ENCODE measurements around the gene SMIM33.

Gene SMIM33

GRCh38 chr5:139453683-139454567 lies 16.9 kb upstream of the SMIM33 start:
- Histone ChIP-seq H3K4me1 (ENCODE audit: control insufficient read depth in 1 of 2, insufficient read depth in 1 of 2, low read depth in 1 of 2, low read length in 1 of 2) (no peaks in the 10 kb centered on the region), H3K36me3 (no peaks in the 10 kb centered on the region), H3K4me3 (ENCODE audit: low read depth in 1 of 2, low read length in 1 of 2) (no peak overlapping the region), H3K9me3 (no peaks in the 10 kb centered on the region), H3K27ac (no peak overlapping the region), H3K27me3 (no peaks in the 10 kb centered on the region)
- TF ChIP-seq, protein P1, sequence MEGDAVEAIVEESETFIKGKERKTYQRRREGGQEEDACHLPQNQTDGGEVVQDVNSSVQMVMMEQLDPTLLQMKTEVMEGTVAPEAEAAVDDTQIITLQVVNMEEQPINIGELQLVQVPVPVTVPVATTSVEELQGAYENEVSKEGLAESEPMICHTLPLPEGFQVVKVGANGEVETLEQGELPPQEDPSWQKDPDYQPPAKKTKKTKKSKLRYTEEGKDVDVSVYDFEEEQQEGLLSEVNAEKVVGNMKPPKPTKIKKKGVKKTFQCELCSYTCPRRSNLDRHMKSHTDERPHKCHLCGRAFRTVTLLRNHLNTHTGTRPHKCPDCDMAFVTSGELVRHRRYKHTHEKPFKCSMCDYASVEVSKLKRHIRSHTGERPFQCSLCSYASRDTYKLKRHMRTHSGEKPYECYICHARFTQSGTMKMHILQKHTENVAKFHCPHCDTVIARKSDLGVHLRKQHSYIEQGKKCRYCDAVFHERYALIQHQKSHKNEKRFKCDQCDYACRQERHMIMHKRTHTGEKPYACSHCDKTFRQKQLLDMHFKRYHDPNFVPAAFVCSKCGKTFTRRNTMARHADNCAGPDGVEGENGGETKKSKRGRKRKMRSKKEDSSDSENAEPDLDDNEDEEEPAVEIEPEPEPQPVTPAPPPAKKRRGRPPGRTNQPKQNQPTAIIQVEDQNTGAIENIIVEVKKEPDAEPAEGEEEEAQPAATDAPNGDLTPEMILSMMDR (IDR thresholded peaks at IDR 0.05), result no peak

DNA sequence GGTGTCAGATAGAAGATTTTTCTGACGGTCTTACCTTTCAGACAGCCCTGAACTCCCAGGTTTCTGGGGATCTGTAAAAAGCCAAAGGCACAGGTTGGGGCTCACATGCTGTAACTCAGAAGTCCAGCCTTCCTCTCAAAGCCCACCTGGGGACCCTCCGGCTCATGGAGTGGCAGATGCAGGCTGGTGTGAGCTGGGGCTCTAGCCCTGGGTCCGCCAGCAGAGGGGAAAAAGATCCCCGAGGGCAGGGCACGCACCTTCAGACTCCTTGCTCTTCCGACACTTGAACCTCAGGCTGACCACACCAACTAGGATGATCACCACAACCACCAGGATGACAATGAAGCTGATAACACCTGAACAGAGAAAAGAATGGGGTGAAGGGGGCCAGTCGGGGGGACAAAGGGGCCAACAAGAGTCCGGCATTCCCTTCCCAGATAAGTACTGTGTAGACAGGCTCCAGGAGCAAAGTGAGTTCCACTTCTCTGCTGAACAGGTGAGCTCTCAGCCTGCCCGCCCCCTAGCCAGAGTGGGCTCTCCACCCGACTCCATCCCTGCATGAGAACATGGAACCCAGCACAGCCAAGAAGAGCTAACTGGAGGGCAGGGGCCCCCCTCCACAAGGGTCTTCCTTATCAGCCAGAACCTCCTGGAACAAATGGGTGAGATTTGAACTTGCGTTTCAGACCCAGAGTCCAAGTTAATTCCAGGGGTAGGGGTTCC lies 16.1 kb upstream of the SMIM33 start:
- no peaks in the 10 kb centered on the region for H3K27me3 ChIP-seq
- TF ChIP-seq, protein P1 (IDR thresholded peaks at IDR 0.05), result no peak
- H3K4me3 ChIP-seq (ENCODE audit: low read depth in 1 of 2, low read length in 1 of 2), result no peak overlapping the region
- no peaks in the 10 kb centered on the region for H3K36me3 ChIP-seq
- no peaks in the 10 kb centered on the region for H3K4me1 ChIP-seq (ENCODE audit: control insufficient read depth in 1 of 2, insufficient read depth in 1 of 2, low read depth in 1 of 2, low read length in 1 of 2)
- no peak overlapping the region for H3K27ac ChIP-seq
- no peaks in the 10 kb centered on the region for H3K9me3 ChIP-seq

DNA sequence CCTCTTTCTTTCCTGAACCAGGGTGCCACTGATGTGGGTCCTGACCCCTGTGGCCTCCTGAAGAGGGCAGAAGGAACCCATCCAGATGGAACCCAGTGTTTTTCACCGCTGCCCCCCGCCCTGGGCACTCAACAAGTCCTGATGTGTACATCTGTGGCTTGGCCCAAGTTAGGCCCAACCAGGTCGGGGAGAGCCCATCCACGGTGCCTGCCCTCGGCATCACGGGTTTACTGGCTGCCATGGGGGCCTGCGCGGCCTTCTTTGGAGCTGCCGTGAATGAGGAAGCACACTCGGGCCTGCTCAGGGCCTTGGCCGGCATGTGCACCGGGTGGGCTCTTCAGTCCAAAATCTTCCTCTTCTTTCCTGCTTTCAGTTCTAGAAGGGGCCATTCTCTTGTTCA lies 14.0 kb upstream of the SMIM33 start:
- Histone ChIP-seq H3K27ac (no peak overlapping the region), H3K4me1 (ENCODE audit: control insufficient read depth in 1 of 2, insufficient read depth in 1 of 2, low read depth in 1 of 2, low read length in 1 of 2) (no peaks in the 10 kb centered on the region)
- TF ChIP-seq, protein P1 (IDR thresholded peaks at IDR 0.05), result no peak

GRCh38 chr5:139457241-139457640 lies 13.6 kb upstream of the SMIM33 start:
- TF ChIP-seq, protein P1 (IDR thresholded peaks at IDR 0.05), result no peak
- no peaks in the 10 kb centered on the region for H3K4me1 ChIP-seq (ENCODE audit: control insufficient read depth in 1 of 2, insufficient read depth in 1 of 2, low read depth in 1 of 2, low read length in 1 of 2)
- no peaks in the 10 kb centered on the region for H3K27me3 ChIP-seq
- H3K36me3 ChIP-seq, result no peaks in the 10 kb centered on the region
- H3K4me3 ChIP-seq (ENCODE audit: low read depth in 1 of 2, low read length in 1 of 2), result no peak overlapping the region
- H3K27ac ChIP-seq, result no peak overlapping the region
- H3K9me3 ChIP-seq, result no peaks in the 10 kb centered on the region

More for the DNA sequence above, 14.0 kb upstream of the SMIM33 start:
- no peak overlapping the region for H3K4me3 ChIP-seq (ENCODE audit: low read depth in 1 of 2, low read length in 1 of 2)
- H3K27me3 ChIP-seq, result no peaks in the 10 kb centered on the region
- H3K36me3 ChIP-seq, result no peaks in the 10 kb centered on the region
- no peaks in the 10 kb centered on the region for H3K9me3 ChIP-seq

DNA sequence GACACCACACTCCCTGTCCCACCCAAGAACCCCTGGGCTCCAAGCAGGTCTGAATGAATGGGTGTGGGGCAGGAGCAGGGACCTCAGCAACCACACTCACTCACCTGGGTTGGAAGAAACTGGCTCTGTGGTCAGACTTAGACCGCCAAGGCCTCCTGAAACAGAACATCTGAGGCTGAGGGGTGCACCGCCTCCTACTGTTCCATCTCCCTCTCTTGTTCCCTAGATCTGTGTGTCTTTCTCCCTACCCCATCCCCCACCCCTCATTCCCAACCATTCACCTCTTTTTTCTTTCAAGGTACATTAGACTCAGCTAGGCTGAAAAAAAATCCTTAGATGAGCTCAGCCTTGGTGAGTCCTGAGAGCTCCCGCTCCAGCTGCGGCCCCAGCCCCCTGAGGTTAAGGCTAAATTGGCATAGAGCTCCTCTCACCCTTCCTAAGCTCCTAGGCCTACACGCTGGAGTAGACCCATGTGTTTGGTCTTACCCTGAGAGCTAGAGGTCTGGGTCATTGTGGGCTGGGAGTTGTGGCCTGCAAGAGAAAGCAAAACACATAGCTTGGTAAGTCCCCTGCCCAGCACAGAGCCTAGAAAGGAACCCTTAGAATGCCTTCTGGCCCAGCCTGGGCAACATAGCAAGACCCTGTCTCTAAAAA lies 13.0 kb upstream of the SMIM33 start:
- no peaks in the 10 kb centered on the region for H3K36me3 ChIP-seq
- TF ChIP-seq, protein P1 (IDR thresholded peaks at IDR 0.05), result no peak
- H3K9me3 ChIP-seq, result no peaks in the 10 kb centered on the region
- no peaks in the 10 kb centered on the region for H3K27me3 ChIP-seq
- no peak overlapping the region for H3K4me3 ChIP-seq (ENCODE audit: low read depth in 1 of 2, low read length in 1 of 2)
- H3K27ac ChIP-seq, result no peak overlapping the region
- no peaks in the 10 kb centered on the region for H3K4me1 ChIP-seq (ENCODE audit: control insufficient read depth in 1 of 2, insufficient read depth in 1 of 2, low read depth in 1 of 2, low read length in 1 of 2)

Data from neutrophil (primary cell).